ENCODE measurements around the gene PLXNA2. TPM values are rescaled to one million over a fixed set of nuclear protein-coding genes. Genes with fewer than 3 reads are reported as not detected.

Gene PLXNA2
- total and polyA plus RNA-seq, 2 experiments from 2014 or later: 3.7 to 5.4 TPM

- H4K20me1 ChIP-seq (ENCODE audit: insufficient read depth): no peaks in the 10 kb centered on the region
- H3K9me2 ChIP-seq (ENCODE audit: insufficient read depth): no peaks in the 10 kb centered on the region
- no peak overlapping the region for H2AFZ ChIP-seq
- H3K27ac ChIP-seq: no peak overlapping the region
- WGBS, 2 experiments (ENCODE audit: low coverage in 1 of 2, low lambda C conversion rate in 2 of 2, missing lambda C conversion rate in 2 of 2): 25 to 26% methylated on average over 7 of the region's 7 CpGs
- no peaks in the 10 kb centered on the region for H3K27me3 ChIP-seq (replicated peaks; ENCODE audit: insufficient read depth)
- peaks cover 33% of the 10 kb centered on the region for H3K4me1 ChIP-seq (ENCODE audit: insufficient read depth)
- H3K4me3 ChIP-seq: no peak overlapping the region
- no peaks in the 10 kb centered on the region for H3K79me2 ChIP-seq (ENCODE audit: insufficient read depth)
- TF ChIP-seq EZH2 (IDR thresholded peaks at IDR 0.05; ENCODE audit: insufficient read depth, poor library complexity, severe bottlenecking): no peak
- TF ChIP-seq EZH2phosphoT487 (IDR thresholded peaks at IDR 0.05; ENCODE audit: insufficient read depth, low read depth): no peak
- peaks cover 5% of the 10 kb centered on the region; the same call in 1 of the 2 replicates for H3K36me3 ChIP-seq (ENCODE audit: low read depth)
- H3K9me3 ChIP-seq (ENCODE audit: low read depth): no peaks in the 10 kb centered on the region
- H3K9ac ChIP-seq: no peak overlapping the region
- in situ Hi-C loops (cut with MboI): loop anchor here (10.0 kb wide), 1 partner anchor 220 kb away; the partner anchor contains the start of gene PLXNA2
- peak; percentile 56 for DNase-seq
- peaks cover 11% of the 10 kb centered on the region for H3F3A ChIP-seq (ENCODE audit: insufficient read depth)
- H3K4me2 ChIP-seq (ENCODE audit: unreplicated experiment): peak overlapping the region; percentile 24
These were observed 219.2 kb downstream of the PLXNA2 start for GRCh38 chr1:208025031-208025430.

- Histone ChIP-seq H3K27ac (no peak overlapping the region), H3K4me1 (ENCODE audit: insufficient read depth) (peaks cover 27% of the 10 kb centered on the region), H3K79me2 (ENCODE audit: insufficient read depth) (no peaks in the 10 kb centered on the region), H3F3A (ENCODE audit: insufficient read depth) (0 out of 2 replicates have a peak, but pooled peaks cover 5% of the 10 kb centered on the region), H3K4me2 (ENCODE audit: unreplicated experiment) (no peak overlapping the region), H2AFZ (no peak overlapping the region), H3K9me3 (ENCODE audit: low read depth) (no peaks in the 10 kb centered on the region), H3K36me3 (ENCODE audit: low read depth) (peaks cover 5% of the 10 kb centered on the region; the same call in 1 of the 2 replicates), H3K27me3 (replicated peaks; ENCODE audit: insufficient read depth) (no peaks in the 10 kb centered on the region), H3K4me3 (no peak overlapping the region), H3K9me2 (ENCODE audit: insufficient read depth) (no peaks in the 10 kb centered on the region), H3K9ac (no peak overlapping the region), H4K20me1 (ENCODE audit: insufficient read depth) (no peaks in the 10 kb centered on the region)
- DNase-seq: no peak
- 60 to 67% methylated on average over 6 of the region's 6 CpGs for WGBS, 2 experiments (ENCODE audit: low coverage in 1 of 2, low lambda C conversion rate in 2 of 2, missing lambda C conversion rate in 2 of 2)
- in situ Hi-C loops (cut with MboI): loop anchor here (10.0 kb wide), 1 partner anchor 220 kb away; the partner anchor contains the start of gene PLXNA2
- no peak for TF ChIP-seq EZH2 (IDR thresholded peaks at IDR 0.05; ENCODE audit: insufficient read depth, poor library complexity, severe bottlenecking)
- no peak for TF ChIP-seq EZH2phosphoT487 (IDR thresholded peaks at IDR 0.05; ENCODE audit: insufficient read depth, low read depth)
These were observed 219.8 kb downstream of the PLXNA2 start for GRCh38 chr1:208024406-208024805.

GRCh38 chr1:208019257-208019656, 224.9 kb downstream of the PLXNA2 start:
- H3K36me3 ChIP-seq (ENCODE audit: low read depth): no peaks in the 10 kb centered on the region
- no peaks in the 10 kb centered on the region for H3K27me3 ChIP-seq (replicated peaks; ENCODE audit: insufficient read depth)
- no peaks in the 10 kb centered on the region for H4K20me1 ChIP-seq (ENCODE audit: insufficient read depth)
- H3K9me3 ChIP-seq (ENCODE audit: low read depth): no peaks in the 10 kb centered on the region
- H3K9me2 ChIP-seq (ENCODE audit: insufficient read depth): no peaks in the 10 kb centered on the region
- H3K79me2 ChIP-seq (ENCODE audit: insufficient read depth): no peaks in the 10 kb centered on the region
- H3K4me1 ChIP-seq (ENCODE audit: insufficient read depth): peaks cover 12% of the 10 kb centered on the region
- no peak overlapping the region for H3K27ac ChIP-seq
- H3K9ac ChIP-seq: no peak overlapping the region
- no peak for DNase-seq
- H2AFZ ChIP-seq: no peak overlapping the region
- 0 out of 2 replicates have a peak, but pooled peaks cover 5% of the 10 kb centered on the region for H3F3A ChIP-seq (ENCODE audit: insufficient read depth)
- H3K4me2 ChIP-seq (ENCODE audit: unreplicated experiment): no peak overlapping the region
- WGBS, 2 experiments (ENCODE audit: low coverage in 1 of 2, low lambda C conversion rate in 2 of 2, missing lambda C conversion rate in 2 of 2): 73 to 84% methylated on average over 2 of the region's 2 CpGs
- TF ChIP-seq EZH2phosphoT487 (IDR thresholded peaks at IDR 0.05; ENCODE audit: insufficient read depth, low read depth) (no peak), EZH2 (IDR thresholded peaks at IDR 0.05; ENCODE audit: insufficient read depth, poor library complexity, severe bottlenecking) (no peak)
- in situ Hi-C loops (cut with MboI): no loop called here
- H3K4me3 ChIP-seq: no peak overlapping the region

- in situ Hi-C loops (cut with MboI): no loop called here
- Histone ChIP-seq H3K9ac (no peak overlapping the region), H3F3A (ENCODE audit: insufficient read depth) (no peaks in the 10 kb centered on the region), H3K27me3 (replicated peaks; ENCODE audit: insufficient read depth) (no peaks in the 10 kb centered on the region), H3K36me3 (ENCODE audit: low read depth) (no peaks in the 10 kb centered on the region), H3K4me2 (ENCODE audit: unreplicated experiment) (no peak overlapping the region), H3K27ac (no peak overlapping the region), H3K9me3 (ENCODE audit: low read depth) (no peaks in the 10 kb centered on the region), H3K4me3 (no peak overlapping the region), H3K9me2 (ENCODE audit: insufficient read depth) (no peaks in the 10 kb centered on the region), H3K79me2 (ENCODE audit: insufficient read depth) (no peaks in the 10 kb centered on the region), H4K20me1 (ENCODE audit: insufficient read depth) (no peaks in the 10 kb centered on the region), H2AFZ (no peak overlapping the region), H3K4me1 (ENCODE audit: insufficient read depth) (no peaks in the 10 kb centered on the region)
- no peak for DNase-seq
- TF ChIP-seq EZH2phosphoT487 (IDR thresholded peaks at IDR 0.05; ENCODE audit: insufficient read depth, low read depth): no peak
- no peak for TF ChIP-seq EZH2 (IDR thresholded peaks at IDR 0.05; ENCODE audit: insufficient read depth, poor library complexity, severe bottlenecking)
- 79 to 83% methylated on average over 6 of the region's 6 CpGs for WGBS, 2 experiments (ENCODE audit: low coverage in 1 of 2, low lambda C conversion rate in 2 of 2, missing lambda C conversion rate in 2 of 2)
These were observed 228.9 kb downstream of the PLXNA2 start for GRCh38 chr1:208015255-208015654.
